GM12865 (cell line): ENCODE measurements around the gene OLFM4.

ENCODE experiments used
- DNase-seq: peaks from one replicate; pipeline ENCODE4 v3.0.0; 2010; ENCODE audit warnings: low read depth
- H3K4me3 ChIP-seq: 2 replicates; pipeline ENCODE4 v1.5.1; 2011; ENCODE audit warnings: mild to moderate bottlenecking, low read depth, low read length, control low read depth
- CTCF ChIP-seq: IDR thresholded peaks from 2 replicates; pipeline ENCODE4 v1.5.1; 2011; ENCODE audit warnings: low read length, control low read depth, low read depth, inconsistent platforms; ENCODE audit not compliant: insufficient read depth; ENCODE audit errors: missing control alignments

OLFM4 gene

GRCh38 chr13:53048880-53049279 lies 20.3 kb downstream of the OLFM4 start:
- H3K4me3 ChIP-seq = no peak overlapping the region
- TF ChIP-seq CTCF = no peak
- DNase-seq = no peak

- no peak overlapping the region for H3K4me3 ChIP-seq
- TF ChIP-seq CTCF = no peak
- DNase-seq = no peak
These were observed 21.5 kb downstream of the OLFM4 start for GRCh38 chr13:53050151-53050550.

GRCh38 chr13:53052675-53053074 lies 24.1 kb downstream of the OLFM4 start:
- no peak for TF ChIP-seq CTCF
- no peak overlapping the region for H3K4me3 ChIP-seq
- no peak for DNase-seq

- TF ChIP-seq CTCF = no peak
- DNase-seq = no peak
- no peak overlapping the region for H3K4me3 ChIP-seq
These were observed 26.0 kb downstream of the OLFM4 start for GRCh38 chr13:53054569-53054968.

GRCh38 chr13:53058065-53058679 lies 29.6 kb downstream of the OLFM4 start:
- no peak for TF ChIP-seq CTCF
- H3K4me3 ChIP-seq = no peak overlapping the region
- no peak for DNase-seq

GRCh38 chr13:53060840-53061490 lies 32.4 kb downstream of the OLFM4 start:
- TF ChIP-seq CTCF = no peak
- no peak overlapping the region for H3K4me3 ChIP-seq

GRCh38 chr13:53064731-53065130 lies 36.1 kb downstream of the OLFM4 start:
- no peak for TF ChIP-seq CTCF
- no peak overlapping the region for H3K4me3 ChIP-seq
- no peak for DNase-seq

More at GRCh38 chr13:53060840-53061490, 32.4 kb downstream of the OLFM4 start:
- no peak for DNase-seq
